Urothelium cell line (cell line): ENCODE results near the gene FAM131A.
A peak's percentile ranks its signal among the peaks of the same experiment; 100 is the strongest.

ENCODE experiments used
- DNase-seq: peaks from one replicate; pipeline ENCODE4 v3.0.0; 2011; ENCODE audit warnings: low spot score, mixed read lengths
- FAIRE-seq: peaks from 2 replicates; lab custom pipeline; 2011; peaks lifted over from hg19 to GRCh38; lab: Jason Lieb, UNC

The FAM131A gene

DNA sequence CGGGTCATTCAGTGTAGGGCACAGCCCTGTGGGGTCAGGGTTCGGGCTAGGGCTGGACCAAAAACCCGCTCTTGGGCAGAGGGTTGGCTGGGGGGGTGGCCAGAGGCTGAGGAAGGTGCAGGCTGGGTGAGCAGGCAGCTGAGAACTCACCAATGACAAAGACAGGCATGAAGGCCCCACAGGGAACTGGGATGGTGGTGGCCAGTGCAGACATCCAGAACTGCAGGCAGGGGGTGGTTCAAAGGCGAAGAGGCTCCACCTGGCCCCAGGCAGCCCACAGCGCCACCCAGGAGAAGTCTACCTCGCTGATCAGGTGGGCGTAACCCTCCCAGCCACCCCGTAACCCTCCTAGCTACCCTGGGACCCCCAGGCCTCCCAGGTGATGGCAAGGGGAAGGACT is 17.4 kb downstream of the FAM131A start:
- DNase-seq (no peak), FAIRE-seq (no peak)

DNA sequence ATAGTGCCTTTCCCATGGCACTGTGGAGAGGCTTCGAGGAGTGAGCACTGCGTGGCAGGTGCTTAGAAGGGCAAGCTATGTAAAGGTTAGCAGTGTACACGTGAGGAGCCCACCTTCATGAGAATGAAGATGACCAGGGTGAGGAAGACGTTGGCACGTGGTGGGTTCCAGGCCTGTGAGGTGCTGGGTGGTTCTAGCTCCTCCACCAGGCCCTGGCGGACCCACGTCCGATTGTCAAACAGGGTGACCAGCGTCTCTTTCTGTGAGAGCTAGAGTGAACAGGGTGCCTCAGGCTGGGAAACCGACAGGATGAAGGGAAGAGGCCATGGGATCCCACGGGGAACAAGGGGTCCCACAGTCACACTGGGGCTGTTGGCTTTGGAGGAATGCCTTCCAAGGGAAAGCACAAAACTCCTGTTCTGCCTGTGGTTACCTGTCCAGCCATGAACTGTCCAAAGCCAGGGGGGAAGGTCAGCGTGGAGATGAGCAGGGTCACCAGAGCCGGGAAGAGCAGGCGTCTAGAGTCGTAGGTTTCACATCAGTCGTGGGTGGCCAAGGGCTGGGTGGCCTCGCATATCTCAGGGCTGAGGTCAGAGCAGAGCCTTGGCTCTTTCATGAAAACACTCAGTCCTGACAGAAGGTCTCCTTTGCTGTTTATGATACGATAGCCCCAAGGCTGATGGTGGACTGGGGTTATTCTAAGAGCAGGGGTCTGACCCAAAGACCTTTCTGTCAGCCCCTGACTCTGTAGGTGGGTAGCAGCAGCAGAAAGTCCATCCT is 18.1 kb downstream of the FAM131A start:
- no peak for DNase-seq
- FAIRE-seq: peak; percentile 68

DNA sequence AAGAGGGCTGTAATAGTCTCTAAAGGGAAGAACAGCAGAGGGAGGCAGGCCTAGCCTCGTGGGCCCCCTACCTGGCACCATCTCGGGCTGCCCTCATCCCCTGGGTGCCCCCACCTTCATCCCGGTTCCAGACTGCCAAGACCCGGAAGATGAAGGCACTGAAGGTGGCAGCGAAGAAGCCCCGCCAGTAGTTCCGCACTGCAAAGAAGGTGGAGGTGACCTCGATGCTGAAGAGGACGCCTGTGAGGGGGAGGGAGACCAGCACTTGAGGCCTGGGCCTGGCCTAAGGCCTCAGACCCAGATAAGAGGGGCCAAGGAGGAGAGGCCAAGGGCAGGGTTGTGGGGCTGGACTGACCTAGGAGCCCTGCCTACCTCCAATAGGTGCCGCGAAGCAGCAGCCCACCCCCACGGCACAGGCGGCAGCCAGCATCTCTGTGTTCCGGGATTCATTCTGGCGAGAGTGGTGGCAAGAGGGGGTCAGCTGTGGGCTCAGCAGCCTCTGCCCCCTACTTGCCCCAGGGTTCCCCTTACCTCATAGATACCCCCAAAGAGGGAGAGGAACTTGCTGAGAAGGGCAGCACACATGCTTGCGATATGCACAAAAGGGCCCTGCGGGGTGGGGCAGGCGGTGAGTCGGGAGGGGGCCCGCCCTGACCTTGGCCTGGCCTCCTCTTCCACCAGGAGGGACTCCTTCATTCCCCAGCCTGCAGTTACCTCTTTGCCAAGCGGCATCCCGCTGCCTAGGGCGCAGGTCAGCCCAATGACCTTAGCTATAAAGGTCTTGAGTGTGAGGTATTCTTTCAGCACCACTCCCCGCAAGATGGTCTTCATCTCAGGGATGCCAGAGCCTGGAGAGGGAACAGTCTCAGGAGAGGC is 20.1 kb downstream of the FAM131A start:
- DNase-seq (no peak), FAIRE-seq (no peak)

DNA sequence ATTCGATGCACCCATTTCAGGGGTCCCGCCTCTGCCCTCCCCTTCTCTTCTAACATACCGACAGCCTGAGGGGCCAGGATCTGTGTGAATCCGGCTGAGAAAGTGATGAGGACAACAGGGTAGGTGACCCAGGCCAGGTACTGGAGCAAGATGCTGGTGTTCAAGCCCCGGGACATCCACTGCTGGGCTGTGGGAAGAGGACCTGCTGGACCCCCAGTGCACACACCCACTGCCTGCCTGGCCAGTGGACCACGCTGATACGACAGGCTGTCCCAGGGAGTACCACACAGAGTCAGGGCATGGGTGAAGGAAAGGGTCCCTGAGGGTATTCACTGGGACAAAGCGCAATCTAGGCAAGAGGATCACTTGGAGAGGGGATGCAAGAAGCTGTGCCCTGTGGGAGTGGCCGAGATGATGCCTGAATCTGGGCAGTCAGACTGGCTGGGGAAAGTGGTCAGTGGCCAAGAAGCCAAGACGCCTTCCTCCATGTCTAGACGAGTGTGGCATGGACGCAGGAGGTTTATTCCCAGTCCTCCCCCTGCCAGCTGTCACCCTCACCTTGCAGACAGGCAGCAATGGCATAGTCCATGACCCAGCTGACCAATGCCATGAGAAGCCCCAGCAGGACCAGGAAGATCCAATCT is 20.8 kb downstream of the FAM131A start:
- DNase-seq (no peak), FAIRE-seq (no peak)

DNA sequence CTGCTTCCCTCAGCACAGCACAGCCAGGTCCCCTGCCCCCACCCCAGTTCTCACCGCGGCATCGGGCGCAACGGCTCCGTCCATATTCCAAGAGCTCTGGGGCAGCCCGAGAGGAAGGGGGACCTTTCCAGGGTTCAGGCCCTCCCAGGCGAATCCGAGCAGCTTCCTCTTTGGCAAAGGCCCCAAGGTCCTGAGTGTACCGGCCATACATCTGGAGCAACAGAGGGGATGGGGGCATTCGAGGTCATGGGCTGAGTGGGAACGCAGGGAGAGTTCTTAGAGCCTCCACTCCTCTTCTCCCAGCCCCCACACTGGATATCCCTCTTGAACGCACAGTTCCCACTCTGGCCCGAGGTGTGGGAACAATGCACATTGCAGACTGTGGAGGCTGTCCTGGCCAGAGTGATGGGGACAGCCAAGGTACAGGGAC is 21.5 kb downstream of the FAM131A start:
- DNase-seq (no peak), FAIRE-seq (no peak)

DNA sequence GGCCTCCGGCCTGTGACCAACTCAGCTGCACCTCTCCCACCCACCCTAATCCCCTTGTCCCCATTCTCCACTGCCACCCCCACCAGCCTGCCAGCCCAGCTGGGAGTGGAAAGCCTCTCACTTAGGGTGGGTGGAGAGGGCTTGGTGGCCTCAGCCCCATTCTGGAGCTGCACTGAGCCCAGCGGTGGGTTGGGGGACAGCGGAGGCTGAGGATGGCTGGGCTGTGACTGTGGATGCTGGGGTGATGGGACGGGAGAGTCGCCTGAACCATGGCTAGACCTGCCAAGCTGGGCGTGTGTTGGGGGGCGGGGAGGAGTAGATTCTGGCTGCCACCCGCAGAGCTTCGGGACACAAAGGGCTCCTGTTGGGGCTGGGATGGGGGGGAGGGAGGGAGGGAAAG is 22.2 kb downstream of the FAM131A start:
- DNase-seq (no peak), FAIRE-seq (peak; percentile 61)

DNA sequence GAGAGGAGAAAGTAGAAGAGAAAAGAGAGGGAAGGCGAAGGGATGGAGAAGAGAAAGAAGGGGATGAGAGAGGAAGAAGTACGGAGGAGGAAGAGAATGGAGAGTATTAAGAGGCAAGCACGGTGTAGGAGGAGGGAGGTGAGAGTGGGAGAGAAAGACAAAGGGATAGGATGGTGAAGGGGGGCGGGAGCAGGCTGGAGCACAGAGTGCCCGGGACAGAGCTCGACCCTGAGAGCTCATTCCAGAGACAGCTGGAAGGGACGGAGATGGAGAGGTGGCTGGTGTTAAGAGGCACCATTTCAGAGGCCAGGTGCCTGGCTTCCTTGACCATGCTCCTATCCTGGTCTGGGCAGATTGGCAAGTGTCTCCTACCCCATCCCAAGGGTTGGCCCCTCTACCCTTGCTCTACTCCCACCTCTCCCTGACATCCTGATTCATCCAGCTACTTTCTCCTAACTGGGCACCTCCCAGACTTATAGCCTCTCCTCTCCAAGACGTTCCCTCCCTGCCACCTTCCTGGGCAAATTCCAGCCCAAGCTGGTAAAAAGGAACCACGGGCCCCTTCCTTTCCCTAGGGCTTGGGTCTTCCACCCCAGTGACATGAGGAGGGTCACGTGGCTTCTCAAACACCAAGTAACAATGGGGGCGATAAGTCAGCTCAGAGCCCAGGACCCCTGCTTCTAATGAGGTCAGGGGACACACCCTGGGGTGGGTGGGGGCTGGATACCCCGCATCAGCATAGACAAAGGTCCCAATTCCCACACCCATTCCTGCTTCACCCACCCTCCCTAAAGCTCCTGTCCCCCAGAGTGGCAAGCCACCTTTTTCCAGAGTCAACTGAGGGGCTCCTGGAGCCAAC is 22.9 kb downstream of the FAM131A start:
- DNase-seq (no peak), FAIRE-seq (no peak)

DNA sequence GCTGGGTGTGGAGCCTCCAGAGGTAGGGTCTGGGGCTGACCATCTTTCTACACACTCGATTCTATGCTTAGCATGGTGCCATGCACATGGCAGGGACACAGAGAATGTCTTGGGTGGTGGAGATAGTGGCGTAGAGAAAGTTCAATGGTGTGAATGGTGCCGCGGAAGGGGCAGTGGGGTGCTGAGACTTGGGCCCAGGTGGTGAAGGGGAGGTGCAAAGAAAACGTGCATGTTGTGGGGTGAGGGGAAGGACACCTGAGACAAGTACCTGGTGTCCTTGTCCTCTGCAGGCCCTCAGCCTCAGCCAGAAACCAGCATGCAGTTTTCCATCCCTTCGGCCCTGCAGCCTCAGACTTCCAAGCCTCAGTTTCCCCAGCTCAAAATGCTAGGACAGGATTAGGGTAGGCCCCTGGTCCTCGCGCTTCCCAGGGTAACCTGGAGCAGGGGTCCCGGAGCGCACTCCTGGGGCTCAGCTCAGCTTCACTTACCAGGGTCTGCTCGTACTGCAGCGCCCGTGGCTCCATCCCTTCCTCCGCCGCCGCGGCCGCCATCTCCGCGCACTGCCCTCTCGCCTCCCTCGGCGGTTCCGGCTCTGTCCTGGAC is 23.6 kb downstream of the FAM131A start:
- DNase-seq: no peak
- no peak for FAIRE-seq

DNA sequence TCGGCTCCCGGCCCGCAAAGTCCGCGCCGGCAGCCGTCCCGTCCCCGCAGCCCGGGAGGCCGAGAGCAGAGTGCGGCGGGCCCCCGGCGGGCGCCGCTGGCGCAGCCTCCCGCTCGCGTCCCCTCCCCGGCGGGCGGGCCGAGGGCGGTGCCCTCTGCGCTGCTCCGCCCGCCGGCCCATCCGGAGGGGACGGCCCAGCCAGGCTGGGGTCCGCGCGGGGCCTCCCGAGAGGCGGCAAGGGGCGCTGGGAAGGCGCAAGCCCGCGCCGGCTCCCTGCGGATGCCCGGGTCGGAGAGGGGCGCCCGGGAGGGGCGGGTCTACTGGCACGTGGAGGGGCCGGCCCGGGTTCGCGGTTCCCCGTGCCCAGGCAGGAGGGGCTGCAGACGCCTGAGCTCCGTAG is 24.1 kb downstream of the FAM131A start, which contains the start of the genes CLCN2 and POLR2H:
TSS of gene CLCN2 (minus strand) at position 74 of the 400 bp plus-strand sequence. CDS start 126 bp downstream, outside the sequence.
TSS of gene POLR2H (plus strand) at position 179 of the 400 bp plus-strand sequence. CDS start 1,783 bp downstream, outside the sequence.
- DNase-seq (peak; percentile 84), FAIRE-seq (peak; percentile 40)

DNA sequence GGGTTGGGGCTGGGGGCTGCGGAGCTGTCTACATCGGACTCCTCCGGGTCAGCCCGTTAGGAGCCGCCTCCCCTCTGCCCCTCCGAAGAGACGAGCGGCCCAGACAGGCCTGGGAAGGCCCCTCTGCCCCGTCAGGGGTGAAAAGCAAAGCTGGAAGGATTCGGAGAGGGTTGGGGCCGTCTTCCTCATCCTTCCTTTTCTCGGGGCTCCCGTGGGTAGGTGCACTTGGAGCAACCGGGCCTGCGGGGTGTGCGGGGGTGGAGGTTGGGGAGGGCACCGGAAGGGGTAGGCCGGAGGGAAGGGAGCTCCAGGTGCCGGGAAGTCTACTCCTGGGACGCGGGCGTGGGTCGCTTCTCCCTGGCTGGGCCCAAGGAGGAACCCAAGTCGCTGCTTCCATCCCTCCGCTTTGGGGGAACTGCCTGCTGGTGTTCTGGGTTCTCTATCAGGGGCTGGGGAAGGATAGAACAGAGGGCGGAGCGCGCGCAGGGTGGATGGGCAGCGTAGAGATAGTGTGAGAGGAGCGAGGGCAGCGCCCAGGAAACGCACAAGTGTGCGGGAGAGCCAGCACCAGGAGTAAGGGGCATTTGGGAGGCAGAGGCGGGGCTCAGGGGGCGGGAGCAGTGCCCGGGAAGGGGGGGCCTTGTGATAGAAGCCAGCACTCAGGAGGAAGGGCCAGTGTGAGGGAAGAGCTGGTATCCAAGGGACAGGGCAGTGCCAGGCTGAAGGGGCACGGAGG is 24.7 kb downstream of the FAM131A start:
- DNase-seq (peak; percentile 71), FAIRE-seq (peak; percentile 40)

DNA sequence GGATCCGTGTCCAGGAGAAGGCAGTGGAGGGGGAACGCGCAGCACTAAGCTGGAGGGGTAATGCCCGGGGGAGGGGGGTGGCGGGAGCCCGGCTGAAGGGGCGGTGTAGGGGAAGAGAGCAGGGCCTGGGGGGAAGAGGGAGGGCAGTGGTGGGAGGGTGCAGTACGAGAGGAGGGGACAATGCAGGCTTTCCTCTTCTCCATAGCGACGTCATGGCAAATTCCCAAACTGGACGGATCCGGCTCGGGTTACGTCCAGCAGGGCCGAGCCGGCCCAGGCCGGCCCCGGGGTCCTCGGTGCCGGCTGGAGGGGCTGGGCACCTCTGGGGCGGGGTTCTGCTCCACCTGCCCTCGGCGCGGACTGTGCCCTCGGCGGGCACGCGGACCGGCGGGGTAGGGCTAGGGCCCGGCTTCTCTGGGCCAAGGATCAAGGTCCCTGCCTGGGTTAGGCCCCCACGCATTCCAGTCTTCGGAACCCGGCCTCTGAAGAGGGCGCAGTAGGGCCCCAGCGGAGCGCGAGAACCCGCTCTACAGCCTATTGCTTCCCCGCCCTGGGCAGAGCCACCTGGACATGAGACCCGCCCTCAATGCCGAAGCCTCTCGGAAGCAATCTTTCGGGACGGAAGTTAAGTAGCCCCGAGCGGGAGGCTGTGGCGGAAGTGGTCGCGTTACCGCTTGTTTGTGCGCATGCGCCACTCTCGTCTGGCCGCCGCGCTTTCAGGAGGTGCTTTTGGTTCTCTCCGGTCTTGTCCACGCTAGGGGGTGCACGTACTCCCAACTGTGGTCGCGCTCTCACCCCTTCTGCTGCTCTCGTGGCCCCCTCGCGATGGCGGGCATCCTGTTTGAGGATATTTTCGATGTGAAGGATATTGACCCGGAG is 25.5 kb downstream of the FAM131A start:
- DNase-seq (peak; percentile 98), FAIRE-seq (peak; percentile 97)

DNA sequence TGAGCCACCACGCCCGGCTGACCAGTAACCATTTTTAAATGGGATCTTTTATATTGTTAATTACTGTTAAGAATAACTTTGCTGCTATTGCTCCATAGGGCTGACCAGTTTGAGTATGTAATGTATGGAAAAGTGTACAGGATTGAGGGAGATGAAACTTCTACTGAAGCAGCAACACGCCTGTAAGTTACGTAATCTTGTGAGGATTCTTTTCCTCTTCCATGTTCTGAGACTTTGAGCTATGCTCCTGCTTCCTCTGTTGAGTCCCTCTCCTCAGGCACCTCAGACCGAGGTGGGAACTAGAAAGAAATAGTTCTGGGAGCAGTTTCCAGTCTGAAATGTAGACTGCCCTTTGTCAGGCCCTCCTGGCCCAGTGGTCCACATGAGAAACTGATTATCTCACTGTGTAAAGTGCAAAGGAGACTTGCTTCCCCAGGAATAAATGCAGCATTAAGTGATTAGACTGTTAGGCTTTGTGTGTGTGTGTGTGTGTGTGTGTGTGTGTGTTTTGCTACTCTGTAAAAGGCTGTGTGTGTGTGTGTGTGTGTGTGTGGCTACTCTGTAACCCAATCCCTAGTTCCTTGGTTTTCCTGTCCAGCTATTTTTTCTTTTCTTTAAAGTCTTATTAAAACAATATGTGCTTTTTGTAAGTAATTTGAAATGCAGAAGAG is 29.4 kb downstream of the FAM131A start:
- DNase-seq (no peak), FAIRE-seq (no peak)

DNA sequence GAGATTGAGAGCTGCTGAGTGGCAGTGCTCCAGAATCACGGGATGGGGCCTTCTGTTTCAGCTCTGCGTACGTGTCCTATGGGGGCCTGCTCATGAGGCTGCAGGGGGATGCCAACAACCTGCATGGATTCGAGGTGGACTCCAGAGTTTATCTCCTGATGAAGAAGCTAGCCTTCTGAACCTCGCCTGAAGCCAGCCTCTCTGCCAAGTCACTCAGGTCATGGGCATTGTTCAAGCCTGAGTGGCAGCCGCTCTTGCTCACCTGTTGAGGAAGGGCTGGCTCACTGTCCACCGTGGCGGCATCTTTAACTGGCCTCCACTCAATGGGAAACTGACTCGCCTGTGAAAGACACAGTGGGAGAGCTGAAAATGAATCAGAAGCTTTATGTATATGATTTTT is 30.7 kb downstream of the FAM131A start:
- DNase-seq (no peak), FAIRE-seq (no peak)

DNA sequence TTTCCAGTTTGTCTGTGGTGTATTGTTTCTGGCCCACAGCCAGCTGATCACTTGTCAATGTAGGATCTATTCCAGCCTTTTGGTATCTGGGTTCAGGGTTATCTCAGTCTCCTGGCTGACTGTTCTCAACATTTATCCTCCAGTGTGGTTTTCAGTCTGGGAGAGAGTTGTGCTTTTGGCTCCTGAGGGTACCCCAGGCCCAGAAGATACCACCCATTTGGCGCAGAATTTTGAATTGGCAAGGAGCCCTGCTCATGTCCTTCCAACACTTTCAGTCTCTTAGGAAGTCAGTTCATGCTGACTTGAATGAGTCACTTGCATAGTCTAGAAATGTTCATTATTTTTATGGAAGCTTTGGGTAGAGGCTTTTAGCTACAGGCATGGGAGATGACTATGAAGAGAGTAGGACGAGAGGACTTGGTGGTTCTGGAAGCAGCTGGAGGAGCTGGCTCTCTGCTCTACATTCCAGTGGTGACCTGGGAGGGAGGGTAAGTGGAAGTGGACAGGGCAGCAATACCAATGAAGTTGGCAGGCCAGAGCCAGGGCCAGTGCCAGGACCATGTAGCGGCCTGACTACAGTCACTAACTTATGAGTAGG is 31.3 kb downstream of the FAM131A start:
- FAIRE-seq (no peak), DNase-seq (no peak)

DNA sequence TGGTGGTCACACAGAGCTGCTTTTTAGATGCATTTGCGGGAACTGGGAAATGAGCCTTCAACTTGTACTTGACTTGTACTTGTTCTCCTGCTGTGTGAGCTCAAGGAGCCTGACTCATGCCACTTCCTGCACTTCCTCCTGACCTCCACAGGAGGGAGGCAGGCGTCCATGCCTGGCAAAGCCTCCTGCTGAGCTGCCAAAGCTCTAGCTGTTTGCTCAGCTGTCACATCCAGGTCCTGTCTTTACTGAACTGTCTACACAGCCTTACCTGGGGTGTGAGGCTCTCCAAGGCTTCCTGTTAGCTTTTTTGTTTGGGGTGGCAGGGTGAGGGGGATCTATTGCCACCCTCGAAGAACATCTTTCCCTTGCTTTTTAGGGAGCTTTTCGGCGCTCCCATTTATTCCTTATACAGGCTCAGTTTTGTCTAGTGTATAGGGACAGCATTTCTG is 34.2 kb downstream of the FAM131A start:
- no peak for FAIRE-seq
- peak; percentile 89 for DNase-seq

DNA sequence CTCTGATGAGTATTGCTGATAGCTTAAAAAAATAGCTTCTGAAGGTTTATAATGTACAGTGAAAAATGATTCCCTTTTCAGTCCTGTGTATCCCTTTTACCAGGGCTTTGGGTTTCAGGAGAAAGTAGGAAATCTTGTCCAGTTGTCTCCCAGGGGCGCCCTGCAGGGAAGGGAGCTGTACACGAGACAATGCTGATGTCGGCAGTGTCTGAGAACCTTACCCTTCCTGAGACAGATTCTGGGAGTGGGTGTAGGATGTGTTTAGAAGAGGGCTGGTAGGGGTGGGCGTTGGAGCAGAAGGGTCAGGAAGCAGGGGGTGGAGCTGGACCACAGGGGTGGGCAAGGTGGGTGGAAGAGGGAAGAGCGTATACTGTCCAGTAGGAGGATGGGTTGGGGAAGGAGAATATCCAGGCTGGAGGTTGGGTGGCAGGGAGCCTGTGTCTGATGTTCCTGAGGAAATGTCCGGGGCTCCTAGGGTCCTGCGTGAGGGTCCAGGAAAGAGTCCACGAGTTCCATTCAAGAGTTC is 35.0 kb downstream of the FAM131A start:
- DNase-seq (no peak), FAIRE-seq (no peak)

DNA sequence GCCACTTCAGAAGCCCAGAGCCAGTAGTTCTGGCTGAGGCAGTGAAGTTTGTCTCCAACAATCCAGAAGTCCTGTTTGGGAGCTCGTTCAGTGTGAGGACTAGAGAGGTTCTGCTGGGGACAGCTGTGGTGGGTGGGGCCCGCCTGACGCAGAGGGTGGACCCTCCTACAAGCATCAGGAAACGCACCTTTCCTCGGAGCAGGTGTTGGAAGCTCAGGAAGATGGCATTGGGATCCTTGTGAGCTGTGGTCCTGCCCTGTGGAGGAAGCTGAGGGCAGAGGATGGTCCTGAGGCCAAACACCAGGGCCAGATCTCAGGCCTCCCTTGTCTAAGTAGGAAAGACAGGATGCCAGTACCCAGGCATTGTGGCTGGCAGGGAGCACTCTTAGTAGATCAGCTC is 35.5 kb downstream of the FAM131A start:
- no peak for DNase-seq
- no peak for FAIRE-seq
